RWPE1 (cell line): ENCODE data around the gene FNBP1L.

Experiments used
- CTCF ChIA-PET: fragments of 350-600 bp; sonication (Branson Sonifier 250); formaldehyde crosslinking; extraction: SDS; loops from one replicate; lab custom pipeline; 2021; lab: Yijun Ruan, JAX
- POLR2A ChIA-PET: fragments of 400-600 bp; formaldehyde crosslinking; extraction: SDS; loops from one replicate; lab custom pipeline; 2020; ENCODE audit warnings: antibody characterized with exemption; ENCODE audit not compliant: low non-redundant PET; lab: Yijun Ruan, JAX
- DNase-seq: peaks from one replicate; pipeline ENCODE4 v3.0.0; 2012; ENCODE audit warnings: low spot score
- H3K27ac ChIP-seq: fragments of 450-650 bp; 2 replicates; pipeline ENCODE4 v1.5.1; 2017
- TF ChIP-seq, protein P1 (sequence below): fragments of 450-650 bp; conservative IDR thresholded peaks from 2 replicates; pipeline ENCODE4 v1.5.1; 2017; ENCODE audit warnings: low read depth, mild to moderate bottlenecking

FNBP1L gene

DNA sequence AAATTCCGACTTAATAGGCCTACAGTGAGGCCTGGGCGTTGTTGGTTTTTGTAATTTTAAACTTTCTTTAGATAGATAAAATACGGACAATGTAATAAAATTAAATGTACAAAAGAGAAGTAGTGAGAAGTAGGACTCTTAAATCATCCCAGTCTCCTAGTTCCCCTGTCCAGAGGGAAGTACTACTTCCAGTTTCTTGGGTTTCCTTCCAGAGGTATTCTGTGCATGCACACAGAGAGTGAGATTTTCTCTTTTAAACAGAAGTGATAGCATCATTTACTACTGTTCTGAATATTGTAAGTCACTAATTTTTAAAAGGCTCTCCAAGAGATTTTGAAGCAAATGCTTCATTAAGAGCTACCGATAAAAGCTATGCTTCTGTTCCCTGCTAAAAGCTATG, 7.2 kb upstream of the FNBP1L start:
- no peak overlapping the region for H3K27ac ChIP-seq
- no peak for DNase-seq
- TF ChIP-seq, protein P1, sequence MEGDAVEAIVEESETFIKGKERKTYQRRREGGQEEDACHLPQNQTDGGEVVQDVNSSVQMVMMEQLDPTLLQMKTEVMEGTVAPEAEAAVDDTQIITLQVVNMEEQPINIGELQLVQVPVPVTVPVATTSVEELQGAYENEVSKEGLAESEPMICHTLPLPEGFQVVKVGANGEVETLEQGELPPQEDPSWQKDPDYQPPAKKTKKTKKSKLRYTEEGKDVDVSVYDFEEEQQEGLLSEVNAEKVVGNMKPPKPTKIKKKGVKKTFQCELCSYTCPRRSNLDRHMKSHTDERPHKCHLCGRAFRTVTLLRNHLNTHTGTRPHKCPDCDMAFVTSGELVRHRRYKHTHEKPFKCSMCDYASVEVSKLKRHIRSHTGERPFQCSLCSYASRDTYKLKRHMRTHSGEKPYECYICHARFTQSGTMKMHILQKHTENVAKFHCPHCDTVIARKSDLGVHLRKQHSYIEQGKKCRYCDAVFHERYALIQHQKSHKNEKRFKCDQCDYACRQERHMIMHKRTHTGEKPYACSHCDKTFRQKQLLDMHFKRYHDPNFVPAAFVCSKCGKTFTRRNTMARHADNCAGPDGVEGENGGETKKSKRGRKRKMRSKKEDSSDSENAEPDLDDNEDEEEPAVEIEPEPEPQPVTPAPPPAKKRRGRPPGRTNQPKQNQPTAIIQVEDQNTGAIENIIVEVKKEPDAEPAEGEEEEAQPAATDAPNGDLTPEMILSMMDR = no peak
- POLR2A ChIA-PET = no interaction called here
- CTCF ChIA-PET = no interaction called here

DNA sequence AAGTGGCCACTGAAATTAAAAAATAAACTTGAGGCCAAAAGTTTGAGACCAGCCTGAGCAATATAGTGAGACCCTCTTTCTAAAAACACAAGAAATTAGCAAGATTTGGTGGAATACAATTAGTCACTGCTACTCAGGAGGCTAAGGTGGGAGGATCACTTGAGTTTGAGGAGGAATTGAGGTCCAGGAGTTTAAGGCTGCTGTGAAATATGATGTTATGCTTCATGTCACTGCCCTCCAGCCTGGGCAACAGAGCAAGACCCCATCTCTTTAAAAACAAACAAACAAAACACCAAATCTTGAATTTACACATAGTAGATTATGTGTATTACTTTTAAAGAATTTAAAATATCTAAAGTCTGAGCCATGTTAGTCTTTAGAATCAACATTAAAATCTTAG, 6.3 kb upstream of the FNBP1L start:
- CTCF ChIA-PET = no interaction called here
- H3K27ac ChIP-seq = no peak overlapping the region

DNA sequence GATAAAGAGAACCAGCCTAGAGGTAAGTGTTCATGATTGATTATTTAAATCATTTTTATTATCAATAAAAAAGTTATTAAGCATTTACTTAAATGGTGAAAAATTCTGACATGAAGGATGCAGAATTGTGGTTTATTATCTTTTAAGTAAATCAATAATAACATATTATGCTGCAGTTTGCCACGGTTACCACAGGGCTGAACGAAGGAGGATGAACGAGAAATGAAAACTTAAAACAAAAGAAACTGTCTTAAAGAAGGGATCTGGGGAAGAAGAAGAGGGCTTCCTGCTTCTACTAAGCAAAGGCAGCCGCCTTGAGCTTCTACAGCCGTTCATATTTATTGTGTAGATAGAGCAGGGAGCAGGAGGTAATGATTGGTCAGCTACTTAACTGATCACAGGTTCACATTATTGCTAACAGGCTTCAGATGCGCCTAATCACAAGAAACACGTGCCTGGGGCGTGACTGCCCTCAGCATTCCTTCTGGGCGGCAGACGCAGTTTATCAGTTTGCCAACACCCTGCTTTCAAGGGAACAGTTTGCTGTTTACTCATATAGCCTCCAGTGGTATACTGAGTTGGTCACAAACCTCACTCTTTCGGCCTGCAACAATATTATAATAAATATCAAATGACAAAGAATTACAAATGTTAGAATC, 5.8 kb upstream of the FNBP1L start:
- H3K27ac ChIP-seq = no peak overlapping the region
- peak; percentile 27 for DNase-seq
- ChIA-PET POLR2A (no interaction called here), CTCF (no interaction called here)
- TF ChIP-seq, protein P1 = no peak

More for the DNA sequence above, 6.3 kb upstream of the FNBP1L start:
- POLR2A ChIA-PET = no interaction called here
- TF ChIP-seq, protein P1 = no peak
- no peak for DNase-seq

DNA sequence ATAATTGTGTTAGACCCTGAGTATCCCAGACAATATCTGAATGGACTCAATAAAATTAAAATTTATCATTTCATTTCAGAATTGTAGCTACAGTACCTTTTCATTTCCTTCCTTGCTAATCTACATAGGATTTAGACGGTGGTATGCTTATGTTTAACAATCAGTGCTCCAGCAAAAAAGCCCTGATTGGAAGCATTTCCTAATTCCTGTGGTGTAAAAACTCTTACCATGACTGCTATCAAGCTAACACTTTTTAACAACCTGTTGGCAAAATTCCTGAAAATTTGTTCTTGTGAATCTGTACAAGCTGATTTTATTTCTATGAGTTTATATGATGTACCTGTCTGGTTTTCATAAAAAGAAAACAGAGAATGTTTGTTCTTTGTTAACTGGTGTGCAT, 5.2 kb upstream of the FNBP1L start:
- H3K27ac ChIP-seq = no peak overlapping the region
- no peak for DNase-seq
- POLR2A ChIA-PET = no interaction called here
- TF ChIP-seq, protein P1 = no peak
- CTCF ChIA-PET = no interaction called here

DNA sequence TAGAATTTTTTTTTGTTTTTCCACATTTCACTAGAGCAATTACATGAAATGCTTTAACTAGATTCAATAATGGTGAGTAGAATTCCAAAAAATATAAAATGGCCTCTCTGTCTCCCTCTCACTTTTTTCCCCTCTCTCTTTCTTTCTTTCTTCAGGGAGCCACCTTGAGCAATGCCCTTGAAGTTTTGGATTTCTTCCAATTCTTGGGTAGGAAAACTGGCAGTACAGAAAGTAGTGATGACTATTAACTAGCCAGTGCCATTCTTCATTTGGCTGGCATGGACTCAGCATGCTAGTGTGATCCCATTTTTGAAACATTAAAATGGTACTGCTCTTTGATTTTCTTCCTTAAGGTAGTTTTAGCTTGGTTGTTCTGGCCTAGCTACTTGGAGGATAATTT, 4.5 kb upstream of the FNBP1L start:
- no peak overlapping the region for H3K27ac ChIP-seq
- TF ChIP-seq, protein P1 = no peak
- POLR2A ChIA-PET = no interaction called here
- no peak for DNase-seq
- CTCF ChIA-PET = no interaction called here

DNA sequence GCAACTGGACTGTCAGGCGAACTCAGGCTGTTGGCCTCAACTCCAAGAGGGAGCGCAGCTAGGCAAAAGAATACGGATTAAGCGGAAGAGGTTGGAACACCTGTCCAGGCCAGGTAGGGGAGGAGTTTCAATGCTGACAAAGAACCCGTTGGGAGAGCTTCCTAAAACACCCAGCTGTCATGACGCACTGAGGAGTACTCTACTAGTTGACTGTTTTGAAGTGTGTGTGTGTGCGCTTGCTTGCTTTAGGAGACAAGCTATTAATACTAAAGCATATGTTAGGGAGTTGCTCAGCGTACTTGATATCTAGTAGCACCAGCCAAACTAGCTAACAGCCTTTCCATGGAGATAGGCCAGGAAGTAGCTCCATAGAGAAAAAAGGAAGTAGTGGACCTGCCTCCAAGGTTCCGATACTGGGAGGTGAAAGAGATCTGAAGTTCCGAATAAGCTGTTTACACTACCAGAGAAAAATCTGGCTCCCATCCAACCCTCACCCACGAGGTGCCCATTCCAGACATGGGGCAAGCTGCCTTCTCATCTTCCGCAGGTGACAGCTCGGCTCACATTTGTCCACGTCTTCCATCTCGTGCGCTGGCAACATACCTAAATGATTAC, 974 bp upstream of the FNBP1L start:
- ChIA-PET CTCF (interaction anchor here (0.6 to 1.5 kb wide), 5 partner anchors 108 to 399 kb away, joined by 3 to 6 read pairs (median 4); no protein-coding TSS in a partner anchor), POLR2A (interaction anchor here (1.0 kb wide), 1 partner anchor 399 kb away, joined by 8 read pairs; no protein-coding TSS in a partner anchor)
- TF ChIP-seq, protein P1 = no peak
- peak overlapping the region; percentile 91 for H3K27ac ChIP-seq
- peak; percentile 76 for DNase-seq
